HG03342 (cell line): ENCODE data around the gene PCNX3.
"Not testable (repeated sequence)": the region's sequence is repeated elsewhere in the genome, so short reads cannot be mapped to it uniquely, and the experiment has no call there.

ENCODE experiments used
- ATAC-seq: cut with Tn5 transposase; IDR thresholded peaks from one replicate; pipeline ENCODE4 v1.9.1; 2021; ENCODE audit warnings: mild to moderate bottlenecking, moderate library complexity; ENCODE audit not compliant: unreplicated experiment

Gene PCNX3

DNA sequence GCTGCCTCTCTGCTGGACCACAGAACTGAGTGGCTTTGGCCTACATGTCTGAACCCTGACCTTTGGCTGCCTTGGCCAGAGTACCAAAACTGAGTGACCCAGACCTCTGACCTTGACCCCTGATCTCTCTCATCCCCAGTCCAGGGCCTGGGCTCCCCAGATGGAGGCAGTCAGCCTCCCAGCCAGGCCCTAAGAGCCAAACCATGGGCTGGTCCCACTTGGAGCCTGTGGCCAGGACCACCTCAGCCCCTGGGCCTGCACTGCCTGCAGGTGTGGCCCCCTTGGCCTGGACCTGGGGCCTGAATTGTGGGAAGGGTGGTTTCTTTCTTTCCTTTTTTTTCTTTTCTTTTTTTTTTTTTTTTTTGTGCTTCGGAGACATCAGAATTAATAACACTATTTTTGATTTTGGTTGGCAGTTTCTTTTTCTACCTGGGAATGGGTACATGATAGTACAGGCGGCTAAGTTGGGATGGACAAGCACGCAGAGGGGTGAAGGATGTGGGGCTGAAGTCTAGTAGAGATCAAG is 21.5 kb downstream of the PCNX3 start:
- no peak for ATAC-seq

DNA sequence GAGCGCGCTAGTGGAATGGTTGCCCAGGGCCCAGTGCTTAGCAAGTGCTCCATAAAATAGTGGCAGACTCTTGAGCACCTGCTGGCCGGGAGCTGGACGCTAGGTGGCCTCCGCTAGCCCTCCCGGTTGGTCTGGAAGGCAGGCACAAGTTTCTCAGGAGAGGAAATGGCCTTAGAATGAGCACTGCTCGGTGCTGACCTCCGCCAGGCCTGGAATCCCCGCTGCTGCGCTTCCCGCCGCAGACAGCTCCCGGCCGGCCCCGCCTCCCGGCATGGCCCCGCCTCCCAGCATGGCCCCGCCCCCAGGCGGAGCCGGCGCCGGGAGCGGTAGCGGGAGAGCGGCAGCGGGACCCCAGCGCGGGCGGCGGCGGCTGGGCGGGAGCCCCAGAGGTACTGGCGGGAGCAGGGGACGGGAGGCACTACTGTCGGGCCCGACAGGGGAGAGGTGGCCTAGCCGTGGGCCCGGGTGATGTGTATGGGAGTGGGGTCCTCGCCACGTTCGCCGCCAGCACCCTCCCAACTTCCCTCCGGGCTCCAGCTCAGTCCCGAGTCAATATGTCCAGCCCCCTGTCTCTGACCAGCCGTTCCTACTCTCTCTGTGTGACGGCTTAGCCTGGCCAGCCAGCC is 22.3 kb downstream of the PCNX3 start, which contains the start of gene SIPA1:
TSS of gene SIPA1 (plus strand) at position 308 of the 626 bp plus-strand sequence. CDS start 2,821 bp downstream, outside the sequence.
- ATAC-seq: peak; percentile 36

GRCh38 chr11:65639228-65639597 is 23.6 kb downstream of the PCNX3 start:
- ATAC-seq: not testable (repeated sequence)

DNA sequence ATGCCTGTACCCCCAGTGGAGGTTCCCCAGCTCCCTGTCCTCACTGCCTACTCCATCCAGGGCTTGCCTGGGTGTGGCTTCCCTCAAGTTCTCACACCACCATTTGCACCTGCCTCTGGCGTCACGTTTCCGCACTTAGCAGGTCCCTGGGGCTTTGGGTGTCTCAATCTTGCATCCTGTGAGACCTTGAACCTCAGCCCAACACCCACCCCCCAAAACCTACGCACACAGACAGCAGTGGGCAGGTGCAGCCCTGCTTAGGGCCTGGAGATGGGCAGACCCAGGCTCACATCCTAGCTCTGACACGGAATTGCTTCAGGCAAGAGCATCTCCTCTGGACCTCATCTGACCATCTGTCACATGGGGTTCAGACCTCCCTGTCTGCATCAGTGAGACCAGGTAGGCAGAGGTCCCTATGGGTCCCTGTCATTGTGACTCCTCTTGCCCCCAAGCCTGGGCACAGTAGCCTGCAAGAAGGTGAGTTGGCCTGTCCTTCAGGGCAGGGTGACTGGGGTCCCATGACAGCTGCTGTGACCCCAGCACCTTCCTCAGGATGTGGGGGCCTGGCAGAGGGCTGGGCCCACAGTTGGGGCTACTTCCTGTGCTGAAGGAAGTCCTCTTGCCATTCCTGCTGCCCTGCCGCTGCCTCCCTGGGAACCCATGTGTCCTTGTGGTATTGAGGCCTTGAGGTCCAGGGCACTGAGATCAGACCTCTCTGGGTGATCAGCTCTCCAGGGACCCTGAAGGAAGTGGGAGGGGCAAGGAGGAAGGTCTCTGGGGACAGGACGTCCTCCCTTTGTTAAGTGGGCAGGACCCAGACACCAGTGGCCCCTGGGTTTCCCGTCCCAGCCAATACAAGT is 24.3 kb downstream of the PCNX3 start:
- ATAC-seq: peak; percentile 40

DNA sequence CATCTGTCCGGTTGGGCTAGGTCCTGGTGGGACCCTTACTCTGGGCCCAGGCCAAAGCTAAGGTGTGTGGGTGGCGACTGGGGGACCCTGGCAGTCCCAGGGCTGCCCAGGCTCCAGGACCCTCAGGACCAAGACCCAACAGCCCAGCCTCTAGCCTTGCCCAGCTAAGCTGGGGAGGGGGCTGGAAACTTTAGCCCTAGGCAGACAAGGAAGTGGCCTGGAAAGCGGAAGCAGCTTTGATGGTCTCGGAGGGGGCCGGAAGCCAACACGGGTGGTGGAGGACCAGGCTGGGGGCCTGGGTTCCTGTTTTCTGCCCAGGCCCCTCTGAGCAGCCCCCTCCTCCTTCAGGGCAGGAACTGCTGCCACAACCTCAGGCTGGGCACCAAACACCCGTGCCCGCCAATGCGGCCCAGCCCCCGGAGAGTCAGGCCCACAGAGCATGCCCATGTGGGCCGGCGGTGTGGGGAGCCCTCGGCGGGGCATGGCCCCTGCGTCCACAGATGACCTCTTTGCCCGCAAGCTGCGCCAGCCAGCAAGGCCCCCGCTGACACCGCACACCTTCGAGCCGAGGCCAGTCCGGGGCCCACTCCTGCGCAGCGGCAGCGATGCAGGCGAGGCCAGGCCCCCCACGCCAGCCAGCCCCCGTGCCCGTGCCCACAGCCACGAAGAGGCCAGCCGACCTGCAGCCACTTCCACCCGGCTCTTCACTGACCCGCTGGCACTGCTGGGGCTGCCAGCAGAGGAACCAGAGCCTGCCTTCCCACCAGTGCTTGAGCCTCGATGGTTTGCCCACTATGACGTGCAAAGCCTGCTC is 25.1 kb downstream of the PCNX3 start:
- ATAC-seq: no peak

DNA sequence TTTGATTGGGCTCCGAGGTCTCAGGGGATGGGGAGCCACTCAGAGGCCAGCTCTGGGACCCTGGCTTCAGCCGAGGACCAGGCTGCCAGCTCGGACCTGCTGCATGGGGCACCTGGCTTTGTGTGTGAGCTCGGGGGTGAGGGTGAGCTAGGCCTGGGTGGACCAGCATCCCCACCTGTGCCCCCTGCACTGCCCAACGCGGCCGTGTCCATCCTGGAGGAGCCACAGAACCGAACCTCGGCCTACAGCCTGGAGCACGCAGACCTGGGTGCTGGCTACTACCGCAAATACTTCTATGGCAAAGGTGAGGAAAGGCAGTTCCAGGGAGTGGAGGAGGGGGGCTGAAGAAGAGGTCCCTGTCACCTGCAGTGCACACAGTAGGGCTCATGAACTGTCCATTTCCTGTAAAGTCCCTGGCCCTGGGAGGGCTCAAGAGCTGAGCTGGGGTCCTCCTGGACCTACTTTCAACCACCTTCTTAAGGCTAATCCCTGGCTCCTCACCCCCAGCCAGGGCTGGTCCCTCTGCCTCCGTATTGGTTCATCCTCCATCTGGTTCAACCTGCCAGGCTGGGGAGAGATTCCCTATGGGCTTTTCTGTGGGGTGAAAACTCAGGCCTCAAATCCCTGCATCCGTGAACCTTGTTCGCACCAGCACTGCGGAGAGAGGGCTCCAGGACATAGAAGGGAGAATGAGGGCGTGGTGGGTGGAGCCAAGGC is 25.9 kb downstream of the PCNX3 start:
- no peak for ATAC-seq

DNA sequence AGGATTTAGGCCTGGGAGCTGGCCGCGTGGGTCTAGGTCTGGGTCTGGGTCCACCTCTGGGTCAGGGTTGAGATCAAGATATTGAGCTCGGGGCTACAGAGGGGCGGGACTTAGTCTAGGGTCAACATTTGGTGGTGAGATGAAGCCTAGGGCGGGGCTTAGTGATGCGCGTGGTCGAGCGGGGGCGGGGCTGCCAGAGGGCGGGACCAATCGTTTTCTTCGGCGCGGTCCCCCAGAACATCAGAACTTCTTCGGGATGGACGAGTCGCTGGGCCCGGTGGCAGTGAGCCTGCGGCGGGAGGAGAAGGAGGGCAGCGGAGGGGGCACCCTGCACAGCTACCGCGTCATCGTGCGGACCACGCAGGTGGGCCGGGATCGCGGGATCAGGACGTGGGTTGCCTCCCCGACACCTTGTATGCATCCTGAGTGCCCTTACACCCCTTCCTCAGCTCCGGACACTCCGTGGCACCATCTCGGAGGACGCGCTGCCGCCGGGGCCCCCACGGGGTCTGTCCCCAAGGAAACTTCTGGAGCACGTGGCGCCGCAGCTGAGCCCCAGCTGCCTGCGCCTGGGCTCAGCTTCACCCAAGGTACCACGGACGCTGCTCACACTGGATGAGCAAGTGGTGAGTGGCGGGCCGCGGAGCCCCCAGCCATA is 26.6 kb downstream of the PCNX3 start:
- no peak for ATAC-seq

DNA sequence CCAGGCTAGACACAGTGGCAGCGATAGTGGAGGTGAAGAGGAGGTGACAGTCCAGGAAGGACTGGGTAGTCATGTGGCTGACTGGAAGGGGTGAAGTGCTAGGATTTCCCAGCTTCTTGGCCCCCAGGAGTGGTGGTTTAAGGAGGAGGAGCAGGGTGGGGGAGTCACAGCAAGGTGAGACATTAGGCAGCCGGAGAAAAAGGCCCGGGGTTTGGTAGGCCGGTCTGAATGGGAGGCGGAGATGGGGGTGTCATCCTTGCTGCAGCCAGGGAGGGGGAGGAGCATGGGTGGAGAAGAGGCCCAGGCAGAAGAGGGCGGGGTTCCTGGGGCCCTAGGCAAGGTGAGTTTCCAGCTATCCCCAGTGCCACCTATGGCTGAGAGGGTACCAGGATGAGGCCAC is 28.4 kb downstream of the PCNX3 start:
- no peak for ATAC-seq

DNA sequence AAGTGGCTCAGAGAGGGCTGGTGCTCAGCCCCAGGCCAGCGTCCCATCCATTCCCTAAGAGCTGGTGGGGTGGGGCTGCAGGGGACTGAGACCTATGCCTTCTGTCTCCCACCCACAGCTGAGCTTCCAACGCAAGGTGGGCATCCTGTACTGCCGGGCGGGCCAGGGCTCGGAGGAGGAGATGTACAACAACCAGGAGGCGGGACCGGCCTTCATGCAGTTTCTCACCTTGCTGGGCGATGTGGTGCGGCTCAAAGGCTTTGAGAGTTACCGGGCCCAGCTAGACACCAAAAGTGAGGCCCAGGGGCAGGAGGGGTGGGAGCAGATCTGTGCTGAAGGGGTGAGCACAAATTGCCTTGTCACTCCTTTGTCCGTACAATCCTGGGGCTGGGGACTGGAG is 29.3 kb downstream of the PCNX3 start:
- no peak for ATAC-seq

- ATAC-seq: no peak
These were observed 30.1 kb downstream of the PCNX3 start for GRCh38 chr11:65645710-65646109.

- ATAC-seq: no peak
These were observed 30.8 kb downstream of the PCNX3 start for GRCh38 chr11:65646288-65646957.

DNA sequence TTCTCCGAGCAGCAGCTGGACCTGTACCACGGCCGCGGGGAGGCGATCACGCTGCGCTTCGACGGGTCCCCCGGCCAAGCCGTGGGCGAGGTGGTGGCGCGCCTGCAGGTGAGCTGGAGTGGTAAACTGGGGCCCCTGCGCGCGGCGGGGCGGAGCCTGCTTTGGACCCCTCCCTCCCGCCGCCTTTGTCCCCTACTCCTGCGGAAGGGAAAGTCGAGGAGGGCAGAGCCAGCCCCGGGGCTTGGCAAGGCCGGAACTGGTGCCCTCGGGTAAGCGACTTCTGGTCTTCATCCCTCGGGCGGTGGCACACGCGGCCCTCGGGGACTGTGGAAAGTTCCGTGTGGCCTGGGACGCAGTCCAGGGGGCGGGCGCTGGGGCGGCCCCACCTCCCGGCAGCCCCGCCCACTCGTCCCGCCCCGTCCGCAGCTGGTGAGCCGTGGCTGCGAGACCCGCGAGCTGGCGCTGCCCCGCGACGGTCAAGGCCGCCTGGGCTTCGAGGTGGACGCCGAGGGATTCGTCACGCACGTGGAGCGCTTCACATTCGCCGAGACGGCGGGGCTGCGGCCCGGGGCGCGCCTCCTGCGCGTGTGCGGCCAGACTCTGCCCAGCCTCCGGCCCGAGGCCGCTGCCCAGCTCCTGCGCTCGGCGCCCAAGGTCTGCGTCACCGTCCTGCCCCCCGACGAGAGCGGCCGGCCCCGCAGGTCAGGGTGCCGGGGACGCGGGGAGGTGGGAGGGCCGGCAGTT is 31.6 kb downstream of the PCNX3 start:
- no peak for ATAC-seq

GRCh38 chr11:65648997-65649493 is 33.5 kb downstream of the PCNX3 start:
- ATAC-seq: no peak

- ATAC-seq: no peak
These were observed 34.3 kb downstream of the PCNX3 start for GRCh38 chr11:65649656-65650546.

DNA sequence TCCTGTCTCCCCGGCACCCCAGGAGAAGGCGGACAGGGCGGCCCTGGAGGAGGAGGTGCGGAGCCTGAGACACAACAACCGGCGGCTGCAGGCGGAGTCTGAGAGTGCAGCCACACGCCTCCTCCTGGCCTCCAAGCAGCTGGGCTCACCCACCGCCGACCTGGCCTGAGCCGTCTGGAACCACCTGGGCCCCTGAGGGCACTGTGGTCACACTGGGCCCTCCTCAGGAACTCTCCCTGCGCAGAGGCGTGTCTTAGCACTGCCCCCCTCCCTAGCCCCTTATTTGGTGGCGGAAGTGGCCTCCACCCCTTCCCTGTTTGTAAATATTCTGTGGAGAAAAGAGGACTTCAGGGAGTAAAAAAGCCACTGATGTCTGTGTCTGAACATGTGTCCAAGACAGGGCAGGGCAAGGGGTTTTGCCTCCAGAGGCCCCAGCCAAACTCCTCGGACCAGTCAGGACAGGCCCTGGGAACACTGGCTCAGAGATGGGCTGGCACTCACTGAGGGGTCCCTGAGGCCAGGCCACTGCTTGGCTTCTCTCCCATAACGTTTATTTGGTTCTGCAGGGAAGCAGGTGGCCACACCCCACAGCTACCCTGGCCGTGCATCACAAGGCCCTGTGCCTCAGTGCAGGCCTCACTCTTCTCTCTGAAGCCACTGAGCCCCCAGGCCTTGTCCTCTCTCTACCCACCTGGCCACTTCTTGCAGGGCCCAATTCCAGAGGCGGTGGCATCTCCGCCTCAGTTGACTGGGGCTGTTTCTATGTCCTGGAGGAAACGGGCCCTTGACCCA is 35.2 kb downstream of the PCNX3 start:
- no peak for ATAC-seq

DNA sequence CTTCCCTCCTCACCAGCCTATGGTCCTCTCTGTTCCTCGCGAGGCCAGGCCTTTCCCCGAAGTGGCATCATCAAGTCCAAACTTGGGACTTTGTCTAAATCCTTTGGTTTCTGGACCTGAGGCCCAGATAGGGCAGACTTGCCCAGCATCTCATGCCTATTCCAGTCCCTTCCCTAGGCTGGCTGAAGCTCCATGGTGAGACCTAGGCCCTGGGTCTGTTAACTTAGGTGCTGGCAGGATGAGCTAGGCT is 35.7 kb downstream of the PCNX3 start:
- no peak for ATAC-seq
